HL-60 (cell line): ENCODE data around the gene CSTF1.

Experiments used
- CTCF ChIP-seq: IDR thresholded peaks from one replicate; pipeline ENCODE4 v1.5.1; 2011; ENCODE audit warnings: low read length, control low read depth, inconsistent platforms; ENCODE audit not compliant: insufficient read depth
- GABPA ChIP-seq: IDR thresholded peaks from 2 replicates; pipeline ENCODE4 v1.6.1; 2012; ENCODE audit warnings: low read depth
- POLR2AphosphoS5 ChIP-seq: IDR thresholded peaks from 2 replicates; pipeline ENCODE4 v1.6.1; 2012; ENCODE audit warnings: low read depth

- TF ChIP-seq CTCF (no peak), POLR2AphosphoS5 (no peak), GABPA (no peak)
Observed at GRCh38 chr20:56359212-56360132, 33.0 kb upstream of the CSTF1 start.
